GM19099 (cell line): Measurements from ENCODE around the gene MYO16.

Experiments
- POLR2A ChIP-seq: IDR thresholded peaks from 3 replicates; pipeline ENCODE4 v1.6.1; 2011; ENCODE audit warnings: low read depth; ENCODE audit not compliant: insufficient read length; ENCODE audit errors: extremely low read depth

MYO16 gene

GRCh38 chr13:108682714-108683113, 53.3 kb downstream of the MYO16 start:
- TF ChIP-seq POLR2A: no peak

GRCh38 chr13:108686027-108686426, 56.6 kb downstream of the MYO16 start:
- TF ChIP-seq POLR2A: no peak

- TF ChIP-seq POLR2A: no peak
Observed at GRCh38 chr13:108690726-108691125, 61.3 kb downstream of the MYO16 start.

- TF ChIP-seq POLR2A: no peak
Observed at GRCh38 chr13:108700422-108701170, 71.2 kb downstream of the MYO16 start.

- TF ChIP-seq POLR2A: no peak
Observed at GRCh38 chr13:108702171-108702570, 72.8 kb downstream of the MYO16 start.

GRCh38 chr13:108705031-108705430, 75.6 kb downstream of the MYO16 start:
- TF ChIP-seq POLR2A: no peak

- no peak for TF ChIP-seq POLR2A
Observed at GRCh38 chr13:108707584-108707983, 78.2 kb downstream of the MYO16 start.

GRCh38 chr13:108708921-108709320, 79.5 kb downstream of the MYO16 start:
- no peak for TF ChIP-seq POLR2A

- TF ChIP-seq POLR2A: no peak
Observed at GRCh38 chr13:108711386-108711785, 82.0 kb downstream of the MYO16 start.

- no peak for TF ChIP-seq POLR2A
Observed at GRCh38 chr13:108725471-108725870, 96.1 kb downstream of the MYO16 start.

GRCh38 chr13:108728370-108728769, 99.0 kb downstream of the MYO16 start:
- TF ChIP-seq POLR2A: no peak

- no peak for TF ChIP-seq POLR2A
Observed at GRCh38 chr13:108733022-108733560, 103.7 kb downstream of the MYO16 start.

GRCh38 chr13:108734676-108735075, 105.3 kb downstream of the MYO16 start:
- TF ChIP-seq POLR2A: no peak

GRCh38 chr13:108741930-108742329, 112.5 kb downstream of the MYO16 start:
- no peak for TF ChIP-seq POLR2A

- TF ChIP-seq POLR2A: no peak
Observed at GRCh38 chr13:108742701-108743451, 113.5 kb downstream of the MYO16 start.

GRCh38 chr13:108743522-108743921, 114.1 kb downstream of the MYO16 start:
- TF ChIP-seq POLR2A: no peak
